ENCODE measurements around the gene ZNF648. TPM values are rescaled to one million over a fixed set of nuclear protein-coding genes. Genes with fewer than 3 reads are reported as not detected.

Gene ZNF648
- total and polyA plus RNA-seq, 8 donors = 0.06 to 0.18 (median 0.09) TPM; not detected in 1

DNA sequence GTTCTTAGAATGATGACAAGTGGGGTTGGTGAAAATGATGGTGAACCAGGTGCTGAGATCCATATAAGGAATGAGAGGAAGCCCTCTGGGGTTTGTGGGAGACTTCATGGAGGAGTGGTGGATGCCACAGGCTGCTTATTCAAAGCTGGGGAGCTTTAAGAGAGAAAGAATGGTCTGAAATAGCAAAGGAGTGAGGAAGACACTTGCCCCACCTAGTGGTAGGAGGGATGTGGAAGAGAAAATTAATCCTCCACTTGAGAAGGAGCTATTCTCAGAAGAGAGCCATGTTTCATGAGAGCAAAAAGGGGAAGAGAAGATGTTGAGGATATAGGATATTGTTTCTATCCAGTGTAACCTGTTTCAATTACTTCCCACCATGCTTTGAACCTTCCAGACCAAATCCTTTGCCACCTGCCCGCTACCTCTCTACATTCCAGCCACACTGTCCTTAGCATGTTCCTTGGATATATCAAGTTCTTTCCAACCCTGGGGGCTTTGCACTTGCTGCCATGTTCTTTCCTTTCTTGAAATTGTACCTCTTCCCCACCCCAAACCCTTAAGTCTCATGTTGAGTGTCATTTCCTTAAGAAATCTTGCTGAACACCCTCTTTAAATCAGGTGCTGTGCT is 19.6 kb upstream of the ZNF648 start:
- intact Hi-C loops (cut with DNase I) = loop anchor here in 1 of 2 donors (5.0 kb wide), 1 partner anchor 61 kb away; no protein-coding TSS in a partner anchor
- H3K27ac ChIP-seq = no peak overlapping the region
- no peaks in the 10 kb centered on the region for H3K9me3 ChIP-seq
- no peaks in the 10 kb centered on the region for H3K27me3 ChIP-seq
- ATAC-seq = peak; percentile 47
- H3K4me3 ChIP-seq = no peak overlapping the region
- peak; percentile 41 to 56 for TF ChIP-seq CTCF (IDR thresholded peaks at IDR 0.05)
- H3K36me3 ChIP-seq = no peaks in the 10 kb centered on the region
- DNase-seq = peak in 1 of 4 donors; percentile 26
- peaks cover 2 to 15% of the 10 kb centered on the region in 2 donors for H3K4me1 ChIP-seq

DNA sequence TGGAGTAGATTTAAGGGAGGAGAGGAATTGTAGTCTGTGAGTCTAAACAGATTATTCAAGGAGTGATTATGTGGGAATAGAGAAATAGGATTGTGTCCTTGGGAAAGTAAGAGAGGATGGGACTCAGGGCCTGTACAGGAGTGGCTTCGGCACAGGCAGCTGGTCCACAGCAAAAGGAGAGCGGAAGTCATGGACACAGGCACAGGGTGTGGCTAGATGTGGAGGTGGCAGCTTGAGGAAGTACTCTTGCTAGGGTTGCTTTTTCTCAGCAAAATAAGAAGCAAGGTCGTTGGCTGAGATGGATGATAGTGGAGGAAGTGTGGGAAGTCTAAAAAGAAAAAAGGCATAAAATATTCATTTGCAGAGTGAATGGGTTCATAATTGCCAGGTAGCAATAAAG is 18.5 kb upstream of the ZNF648 start:
- H3K4me3 ChIP-seq = no peak overlapping the region
- ATAC-seq (no peak), DNase-seq (no peak)
- H3K4me1 ChIP-seq = peaks cover 2 to 13% of the 10 kb centered on the region in 2 donors
- H3K27me3 ChIP-seq = no peaks in the 10 kb centered on the region
- H3K27ac ChIP-seq = no peak overlapping the region
- TF ChIP-seq CTCF (IDR thresholded peaks at IDR 0.05) = no peak
- H3K9me3 ChIP-seq = no peaks in the 10 kb centered on the region
- H3K36me3 ChIP-seq = no peaks in the 10 kb centered on the region
- intact Hi-C loops (cut with DNase I) = loop anchor here in 1 of 2 donors (5.0 kb wide), 1 partner anchor 62 kb away; no protein-coding TSS in a partner anchor

DNA sequence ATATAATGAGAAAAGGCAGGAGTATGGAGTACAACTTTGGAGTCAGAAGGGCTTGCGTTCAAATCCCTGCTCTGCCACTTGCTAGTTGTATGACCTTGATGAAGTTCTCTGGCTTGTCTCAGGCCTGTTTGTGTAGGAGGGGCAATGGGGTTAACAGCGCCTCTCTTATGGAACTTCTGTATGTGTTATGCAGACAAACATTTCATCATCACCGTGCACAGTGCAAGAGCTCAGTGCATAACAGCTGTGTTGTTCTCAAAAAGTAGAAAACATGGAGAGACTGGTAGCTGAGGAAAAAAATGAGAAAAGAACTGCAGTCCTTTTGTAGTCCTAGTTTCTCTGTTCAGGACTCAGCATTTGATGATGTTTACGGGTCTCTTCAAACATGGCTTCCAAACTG is 10.4 kb upstream of the ZNF648 start:
- no peak for TF ChIP-seq CTCF (IDR thresholded peaks at IDR 0.05)
- H3K27me3 ChIP-seq = peaks cover 0 to 24% of the 10 kb centered on the region in 2 donors
- no peak overlapping the region for H3K27ac ChIP-seq
- intact Hi-C loops (cut with DNase I) = no loop called here
- no peaks in the 10 kb centered on the region for H3K9me3 ChIP-seq
- ATAC-seq = no peak
- no peak overlapping the region for H3K4me3 ChIP-seq
- no peaks in the 10 kb centered on the region for H3K4me1 ChIP-seq
- no peak for DNase-seq
- no peaks in the 10 kb centered on the region for H3K36me3 ChIP-seq

DNA sequence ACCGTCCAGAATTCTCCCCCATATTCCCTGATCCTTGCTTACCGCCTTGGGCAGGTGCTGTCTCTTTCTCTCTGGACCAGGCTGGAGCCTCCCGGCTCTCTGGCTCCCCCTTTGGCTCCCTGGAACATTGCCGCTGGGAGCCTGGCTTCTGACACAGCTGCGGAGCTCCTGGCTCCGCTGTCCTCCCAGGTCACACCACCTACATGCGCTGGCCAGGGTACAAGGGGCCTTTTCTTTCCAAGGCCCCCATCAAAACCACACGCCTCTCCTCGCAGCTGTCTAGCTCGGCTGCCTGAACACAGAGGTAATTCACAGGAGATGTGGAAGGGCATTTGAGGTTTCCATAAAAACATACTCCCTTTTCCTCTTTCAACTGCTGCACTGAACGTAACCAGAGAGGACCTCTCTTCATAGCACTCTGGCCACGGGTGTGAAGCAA is 7.5 kb upstream of the ZNF648 start:
- DNase-seq (peak in 2 of 4 donors; percentile 55 to 85), ATAC-seq (peak; percentile 98)
- intact Hi-C loops (cut with DNase I) = no loop called here
- H3K4me1 ChIP-seq = no peaks in the 10 kb centered on the region
- peak; percentile 63 to 75 for TF ChIP-seq CTCF (IDR thresholded peaks at IDR 0.05)
- no peak overlapping the region for H3K4me3 ChIP-seq
- peaks cover 0 to 24% of the 10 kb centered on the region in 2 donors for H3K27me3 ChIP-seq
- no peak overlapping the region for H3K27ac ChIP-seq
- H3K36me3 ChIP-seq = no peaks in the 10 kb centered on the region
- H3K9me3 ChIP-seq = no peaks in the 10 kb centered on the region

GRCh38 chr1:182066934-182067333 is 5.4 kb upstream of the ZNF648 start:
- no peak for TF ChIP-seq CTCF (IDR thresholded peaks at IDR 0.05)
- Histone ChIP-seq H3K9me3 (peaks cover 0 to 4% of the 10 kb centered on the region in 2 donors), H3K27me3 (peaks cover 0 to 25% of the 10 kb centered on the region in 2 donors), H3K36me3 (no peaks in the 10 kb centered on the region), H3K4me1 (no peaks in the 10 kb centered on the region), H3K27ac (no peak overlapping the region), H3K4me3 (no peak overlapping the region)
- intact Hi-C loops (cut with DNase I) = no loop called here
- ATAC-seq = no peak
- no peak for DNase-seq

All from left lung (tissue), 10 donors.